Measurements from ENCODE around the gene CDK14. TPM values are rescaled to one million over a fixed set of nuclear protein-coding genes. Genes with fewer than 3 reads are reported as not detected.

The CDK14 gene
- total RNA-seq, 1 donor = 44.8 TPM

DNA sequence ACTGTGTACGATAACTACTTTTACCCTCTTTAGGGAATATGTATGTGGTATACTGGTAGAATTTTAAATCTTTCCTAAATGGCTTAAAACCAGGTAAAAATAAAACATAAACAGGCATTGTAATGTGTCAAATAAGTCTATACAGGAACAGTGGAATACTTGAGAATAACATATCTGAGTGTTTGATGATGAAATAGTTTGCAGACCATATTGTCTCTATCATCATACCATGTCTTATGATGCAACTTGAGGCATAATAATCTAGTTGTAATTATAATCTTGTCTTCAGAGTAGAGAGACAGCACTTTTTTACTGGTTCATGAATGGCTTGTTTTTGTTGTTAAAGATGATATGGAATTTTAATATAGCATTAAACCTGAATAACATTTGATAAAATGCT lies 293.5 kb downstream of the CDK14 start:
- DNase-seq (ENCODE audit: low read depth) = no peak

DNA sequence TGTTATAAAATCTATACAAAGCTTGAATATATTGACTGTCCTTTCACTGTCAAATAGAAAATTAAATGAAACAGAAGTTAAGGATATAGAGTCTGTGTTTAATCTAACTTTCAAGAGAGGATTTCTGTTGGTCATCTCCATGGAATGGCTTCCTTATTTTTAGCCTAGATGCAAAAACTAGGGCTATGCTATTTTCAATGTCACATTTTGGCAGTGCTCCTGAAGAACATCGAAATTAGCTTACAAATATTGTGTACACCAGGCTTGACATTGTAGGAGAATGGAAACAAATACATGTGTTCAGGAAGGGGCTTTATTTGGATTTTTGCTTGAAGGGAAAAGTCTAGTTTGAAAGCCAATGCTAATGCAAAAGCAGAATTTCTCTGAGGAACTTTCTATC lies 295.4 kb downstream of the CDK14 start:
- TF ChIP-seq, protein P1, sequence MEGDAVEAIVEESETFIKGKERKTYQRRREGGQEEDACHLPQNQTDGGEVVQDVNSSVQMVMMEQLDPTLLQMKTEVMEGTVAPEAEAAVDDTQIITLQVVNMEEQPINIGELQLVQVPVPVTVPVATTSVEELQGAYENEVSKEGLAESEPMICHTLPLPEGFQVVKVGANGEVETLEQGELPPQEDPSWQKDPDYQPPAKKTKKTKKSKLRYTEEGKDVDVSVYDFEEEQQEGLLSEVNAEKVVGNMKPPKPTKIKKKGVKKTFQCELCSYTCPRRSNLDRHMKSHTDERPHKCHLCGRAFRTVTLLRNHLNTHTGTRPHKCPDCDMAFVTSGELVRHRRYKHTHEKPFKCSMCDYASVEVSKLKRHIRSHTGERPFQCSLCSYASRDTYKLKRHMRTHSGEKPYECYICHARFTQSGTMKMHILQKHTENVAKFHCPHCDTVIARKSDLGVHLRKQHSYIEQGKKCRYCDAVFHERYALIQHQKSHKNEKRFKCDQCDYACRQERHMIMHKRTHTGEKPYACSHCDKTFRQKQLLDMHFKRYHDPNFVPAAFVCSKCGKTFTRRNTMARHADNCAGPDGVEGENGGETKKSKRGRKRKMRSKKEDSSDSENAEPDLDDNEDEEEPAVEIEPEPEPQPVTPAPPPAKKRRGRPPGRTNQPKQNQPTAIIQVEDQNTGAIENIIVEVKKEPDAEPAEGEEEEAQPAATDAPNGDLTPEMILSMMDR (IDR thresholded peaks at IDR 0.05; ENCODE audit: insufficient read depth, low read length) = no peak
- DNase-seq (ENCODE audit: low read depth) = no peak
- H3K4me3 ChIP-seq (ENCODE audit: low read depth, low read length) = no peak overlapping the region

More for the DNA sequence above, 293.5 kb downstream of the CDK14 start:
- TF ChIP-seq, protein P1 (IDR thresholded peaks at IDR 0.05; ENCODE audit: insufficient read depth, low read length) = no peak
- H3K4me3 ChIP-seq (ENCODE audit: low read depth, low read length) = no peak overlapping the region

DNA sequence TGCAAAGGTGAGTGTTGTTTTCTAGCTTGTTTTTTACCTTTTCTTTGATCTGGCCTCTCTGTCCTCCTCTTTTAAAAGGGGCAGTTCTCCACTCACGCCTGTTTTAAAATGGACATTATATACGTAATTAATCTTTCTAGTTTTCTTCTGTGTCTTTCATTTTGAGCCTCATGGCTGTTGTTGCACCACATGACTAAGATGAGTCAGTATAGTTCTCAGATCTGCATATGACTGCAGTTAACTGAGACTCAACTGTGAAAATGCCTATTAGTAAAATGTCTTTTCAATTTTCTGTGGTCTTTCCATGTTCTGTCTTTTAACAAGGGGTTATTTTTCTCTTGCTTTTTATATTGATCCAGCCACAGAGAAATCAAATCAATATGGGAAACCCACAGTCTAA lies 296.1 kb downstream of the CDK14 start:
- TF ChIP-seq, protein P1 (IDR thresholded peaks at IDR 0.05; ENCODE audit: insufficient read depth, low read length) = no peak
- H3K4me3 ChIP-seq (ENCODE audit: low read depth, low read length) = no peak overlapping the region

DNA sequence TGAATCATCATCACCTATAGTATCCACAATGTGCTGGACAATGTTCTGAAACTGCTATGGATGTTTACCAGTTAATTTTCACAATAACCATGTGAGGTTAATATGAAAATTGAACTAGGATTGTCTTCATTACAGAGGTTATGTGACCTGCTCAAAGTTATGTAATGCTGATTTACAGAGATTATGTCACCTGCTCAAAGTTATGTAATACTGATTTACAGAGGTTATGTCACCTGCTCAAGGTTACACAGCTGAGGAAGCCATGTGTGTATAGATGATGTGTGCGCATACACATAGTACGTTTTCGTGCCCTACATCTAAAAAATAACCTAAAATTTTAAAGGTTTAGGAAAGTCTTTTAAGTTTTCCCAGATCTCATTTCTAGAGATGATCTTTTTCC lies 298.0 kb downstream of the CDK14 start:
- TF ChIP-seq, protein P1 (IDR thresholded peaks at IDR 0.05; ENCODE audit: insufficient read depth, low read length) = no peak
- H3K4me3 ChIP-seq (ENCODE audit: low read depth, low read length) = no peak overlapping the region
- DNase-seq (ENCODE audit: low read depth) = no peak

More for the DNA sequence above, 296.1 kb downstream of the CDK14 start:
- no peak for DNase-seq (ENCODE audit: low read depth)

DNA sequence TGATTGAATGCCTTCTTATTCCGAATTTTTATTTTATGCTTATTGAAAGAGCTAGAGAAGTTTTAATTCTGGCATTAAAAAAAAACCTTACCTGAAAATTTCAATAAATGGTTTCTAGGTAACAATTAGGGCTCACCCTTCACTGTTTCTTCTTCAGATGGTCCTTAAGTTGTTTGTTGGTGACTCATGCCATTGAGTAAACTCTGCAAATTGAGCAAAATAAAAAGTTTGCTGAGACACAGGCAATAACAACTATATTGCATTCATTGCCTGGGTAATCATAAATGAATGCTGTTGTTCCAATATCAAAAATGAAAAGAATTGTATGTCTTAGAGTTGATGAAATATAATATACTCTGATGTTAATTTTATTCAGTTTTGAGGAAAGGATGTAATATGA lies 300.3 kb downstream of the CDK14 start:
- TF ChIP-seq, protein P1 (IDR thresholded peaks at IDR 0.05; ENCODE audit: insufficient read depth, low read length) = no peak
- no peak overlapping the region for H3K4me3 ChIP-seq (ENCODE audit: low read depth, low read length)
- DNase-seq (ENCODE audit: low read depth) = no peak

DNA sequence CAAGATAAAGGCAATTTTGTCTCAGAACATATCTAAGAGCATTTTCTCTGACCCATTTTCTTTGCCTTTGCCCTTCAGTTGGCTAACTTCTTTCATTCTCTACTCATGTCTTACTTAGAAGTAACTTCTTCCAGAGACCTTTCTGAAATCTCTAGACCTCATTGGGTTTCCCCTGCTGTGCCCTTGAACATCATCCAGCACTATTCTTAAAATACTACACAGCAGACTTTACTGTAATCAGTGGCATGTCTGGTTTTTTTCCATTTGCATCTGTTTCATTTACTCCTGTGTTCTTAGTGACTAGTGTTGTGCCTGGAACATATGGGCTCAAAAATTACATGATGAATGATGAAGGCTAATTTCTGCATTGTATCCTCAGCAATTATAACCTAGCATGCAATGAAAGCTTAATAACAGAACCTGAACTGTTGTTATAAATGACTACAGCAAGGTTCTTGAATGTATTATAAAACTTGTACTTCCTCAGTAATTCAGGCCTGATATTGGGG lies 301.9 kb downstream of the CDK14 start:
- H3K4me3 ChIP-seq (ENCODE audit: low read depth, low read length) = no peak overlapping the region
- TF ChIP-seq, protein P1 (IDR thresholded peaks at IDR 0.05; ENCODE audit: insufficient read depth, low read length) = no peak
- peak; percentile 17 for DNase-seq (ENCODE audit: low read depth)
